OCI-LY1 (cell line): ENCODE measurements around the gene CARMIL1.

ENCODE experiments used
- EZH2 ChIP-seq: fragments of 200-600 bp; sonication (generic), shearing (Covaris generic); IDR thresholded peaks from 2 replicates; pipeline ENCODE4 v1.8.0; 2017; ENCODE audit warnings: borderline replicate concordance, mixed run types, mild to moderate bottlenecking, antibody characterized with exemption, low read length, moderate library complexity, mixed read lengths
- TF ChIP-seq, protein P1 (sequence below): fragments of 200-600 bp; sonication (generic), shearing (Covaris generic); IDR thresholded peaks from 2 replicates; pipeline ENCODE4 v1.5.1; 2017; ENCODE audit warnings: mild to moderate bottlenecking, antibody characterized with exemption, low read length, moderate library complexity, mixed read lengths

DNA sequence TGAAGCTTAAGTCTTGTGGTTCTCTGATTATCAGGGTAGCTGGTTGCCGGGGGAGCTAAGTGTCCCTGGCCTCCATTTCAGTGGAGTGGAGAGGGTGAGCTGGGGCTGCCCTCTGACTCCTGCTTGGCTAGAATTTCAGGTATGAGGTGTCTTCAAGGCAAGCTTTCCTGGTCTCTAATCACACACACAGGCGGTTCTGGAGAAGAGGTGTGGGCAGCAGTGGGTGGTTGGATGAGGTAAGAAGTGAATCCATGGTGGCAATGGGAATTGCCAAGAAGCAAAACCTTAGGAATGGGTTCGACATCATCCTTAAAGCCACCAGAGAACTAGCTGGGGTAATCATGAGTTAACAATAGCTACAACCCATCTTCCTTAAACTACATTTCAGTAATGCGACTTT lies 157.6 kb downstream of the CARMIL1 start:
- TF ChIP-seq, protein P1, sequence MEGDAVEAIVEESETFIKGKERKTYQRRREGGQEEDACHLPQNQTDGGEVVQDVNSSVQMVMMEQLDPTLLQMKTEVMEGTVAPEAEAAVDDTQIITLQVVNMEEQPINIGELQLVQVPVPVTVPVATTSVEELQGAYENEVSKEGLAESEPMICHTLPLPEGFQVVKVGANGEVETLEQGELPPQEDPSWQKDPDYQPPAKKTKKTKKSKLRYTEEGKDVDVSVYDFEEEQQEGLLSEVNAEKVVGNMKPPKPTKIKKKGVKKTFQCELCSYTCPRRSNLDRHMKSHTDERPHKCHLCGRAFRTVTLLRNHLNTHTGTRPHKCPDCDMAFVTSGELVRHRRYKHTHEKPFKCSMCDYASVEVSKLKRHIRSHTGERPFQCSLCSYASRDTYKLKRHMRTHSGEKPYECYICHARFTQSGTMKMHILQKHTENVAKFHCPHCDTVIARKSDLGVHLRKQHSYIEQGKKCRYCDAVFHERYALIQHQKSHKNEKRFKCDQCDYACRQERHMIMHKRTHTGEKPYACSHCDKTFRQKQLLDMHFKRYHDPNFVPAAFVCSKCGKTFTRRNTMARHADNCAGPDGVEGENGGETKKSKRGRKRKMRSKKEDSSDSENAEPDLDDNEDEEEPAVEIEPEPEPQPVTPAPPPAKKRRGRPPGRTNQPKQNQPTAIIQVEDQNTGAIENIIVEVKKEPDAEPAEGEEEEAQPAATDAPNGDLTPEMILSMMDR: no peak
- no peak for TF ChIP-seq EZH2
